CD4-positive, alpha-beta T cell treated with Interferon gamma for 1 hour (primary cell): Measurements from ENCODE around the gene C19orf53.
"Not testable (repeated sequence)": the region's sequence is repeated elsewhere in the genome, so short reads cannot be mapped to it uniquely, and the experiment has no call there.

Experiments used
- DNase-seq: peaks from one replicate; pipeline ENCODE4 v3.0.0-alpha.2; 2020

The C19orf53 gene

DNA sequence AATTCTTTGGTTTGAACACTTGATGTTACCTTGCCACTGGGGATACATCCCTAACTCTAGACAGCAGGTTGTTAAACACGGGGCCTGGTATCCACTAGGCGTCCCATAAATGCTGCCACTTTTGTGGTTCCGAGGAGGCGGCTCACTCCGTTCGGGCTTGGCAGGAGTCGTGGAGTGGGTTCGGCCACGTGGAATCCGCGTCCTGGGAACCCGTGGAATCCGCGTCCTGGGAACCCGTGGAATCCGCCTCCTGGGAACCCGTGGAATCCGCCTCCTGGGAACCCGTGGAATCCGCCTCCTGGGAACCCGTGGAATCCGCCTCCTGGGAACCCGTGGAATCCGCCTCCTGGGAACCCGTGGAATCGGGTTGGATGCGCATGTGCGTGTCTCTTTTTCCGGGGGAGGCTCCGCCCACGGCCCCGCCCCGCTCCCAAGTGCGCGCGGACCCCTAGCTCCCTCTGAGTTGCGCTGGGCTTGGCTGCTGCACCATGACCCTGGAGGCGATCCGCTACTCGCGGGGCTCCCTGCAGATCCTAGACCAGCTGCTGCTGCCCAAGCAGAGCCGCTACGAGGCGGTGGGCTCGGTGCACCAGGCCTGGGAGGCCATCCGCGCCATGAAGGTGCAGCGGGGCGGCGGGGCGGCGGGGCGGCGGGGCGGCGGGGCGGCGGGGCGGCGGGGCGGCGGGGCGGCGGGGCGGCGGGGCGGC, 10.0 kb upstream of the C19orf53 start, which contains the start of gene MRI1:
Gene MRI1, plus strand, starts transcription at position 422 of the 707 bp plus-strand sequence. Its CDS starts 67 bp downstream, at position 489.
- DNase-seq = peak; percentile 63

- DNase-seq = peak; percentile 7
Measured at GRCh38 chr19:13764821-13765394, 9.3 kb upstream of the C19orf53 start.

DNA sequence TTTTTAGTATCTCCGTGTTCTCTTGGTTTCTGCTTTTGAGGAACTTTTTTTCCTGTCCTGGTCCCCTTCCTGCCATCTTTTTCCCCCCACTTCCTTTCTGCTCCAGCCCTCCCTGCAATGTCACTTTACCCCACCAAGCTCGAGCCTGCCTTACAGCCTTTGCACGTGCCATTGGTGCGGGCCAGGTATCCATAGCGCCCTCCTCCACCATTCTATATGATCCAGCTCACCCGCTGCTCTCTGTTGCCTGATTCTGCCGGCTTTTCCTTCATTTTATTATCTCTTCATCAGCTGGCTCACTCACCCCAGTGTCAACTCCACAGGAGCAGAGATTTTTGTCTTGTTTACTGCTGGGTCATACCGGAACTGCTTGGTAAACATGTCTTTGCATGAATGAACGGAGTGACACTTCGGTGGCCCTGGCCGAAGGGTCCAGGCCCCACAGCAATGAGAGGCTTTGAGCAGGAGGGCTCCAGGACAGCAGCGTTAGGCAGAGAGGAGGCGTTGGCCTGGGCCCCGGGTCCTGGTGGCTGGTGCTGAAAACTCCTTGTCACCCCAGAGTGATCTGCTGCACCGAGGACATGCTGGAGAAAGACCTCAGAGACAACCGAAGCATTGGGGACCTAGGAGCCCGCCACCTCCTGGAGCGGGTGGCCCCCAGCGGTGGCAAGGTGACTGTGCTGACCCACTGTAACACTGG, 8.7 kb upstream of the C19orf53 start:
- DNase-seq = no peak

- no peak for DNase-seq
Measured at GRCh38 chr19:13766095-13766481, 8.2 kb upstream of the C19orf53 start.

DNA sequence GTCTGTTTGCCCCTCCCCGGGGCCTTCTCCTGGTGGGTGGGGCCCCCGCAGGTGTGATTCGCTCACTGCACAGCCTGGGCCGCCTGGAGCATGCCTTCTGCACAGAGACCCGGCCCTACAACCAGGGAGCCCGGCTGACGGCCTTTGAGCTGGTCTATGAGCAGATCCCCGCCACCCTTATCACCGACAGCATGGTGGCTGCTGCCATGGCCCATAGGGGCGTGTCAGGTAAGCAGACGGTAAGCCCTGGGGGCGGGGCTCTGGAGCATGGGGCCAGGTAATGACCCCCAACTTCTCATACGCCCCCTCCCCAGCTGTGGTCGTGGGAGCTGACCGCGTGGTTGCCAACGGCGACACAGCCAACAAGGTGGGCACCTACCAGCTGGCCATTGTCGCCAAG, 5.7 kb upstream of the C19orf53 start:
- no peak for DNase-seq

DNA sequence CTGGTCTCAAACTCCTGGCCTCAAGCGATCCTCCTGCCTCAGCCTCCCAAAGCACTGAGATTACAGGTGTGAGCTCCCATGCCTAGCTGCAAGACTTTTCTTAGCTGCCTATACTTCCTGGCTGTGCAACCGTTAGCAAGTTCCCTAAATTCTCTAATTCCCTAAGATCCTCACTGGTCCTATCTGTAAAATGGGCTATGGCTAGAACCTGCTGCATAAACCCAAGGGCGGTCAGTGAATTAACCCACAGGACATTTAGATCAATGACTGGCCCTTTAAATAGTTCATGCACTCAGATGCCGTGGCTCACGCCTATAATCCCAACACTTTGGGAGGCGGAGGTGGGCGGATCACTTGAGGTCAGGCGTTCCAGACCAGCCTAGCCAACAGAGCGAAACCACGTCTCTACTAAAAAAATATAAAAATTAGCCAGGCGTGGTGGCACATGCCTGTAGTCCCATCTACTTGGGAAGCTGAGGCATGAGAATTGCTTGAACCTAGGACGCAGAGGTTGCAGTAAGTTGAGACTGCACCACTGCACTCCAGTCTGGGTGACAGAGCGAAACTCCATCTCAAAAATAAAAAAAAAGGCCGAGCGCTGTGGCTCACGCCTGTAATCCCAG, 4.1 kb upstream of the C19orf53 start:
- no peak for DNase-seq

DNA sequence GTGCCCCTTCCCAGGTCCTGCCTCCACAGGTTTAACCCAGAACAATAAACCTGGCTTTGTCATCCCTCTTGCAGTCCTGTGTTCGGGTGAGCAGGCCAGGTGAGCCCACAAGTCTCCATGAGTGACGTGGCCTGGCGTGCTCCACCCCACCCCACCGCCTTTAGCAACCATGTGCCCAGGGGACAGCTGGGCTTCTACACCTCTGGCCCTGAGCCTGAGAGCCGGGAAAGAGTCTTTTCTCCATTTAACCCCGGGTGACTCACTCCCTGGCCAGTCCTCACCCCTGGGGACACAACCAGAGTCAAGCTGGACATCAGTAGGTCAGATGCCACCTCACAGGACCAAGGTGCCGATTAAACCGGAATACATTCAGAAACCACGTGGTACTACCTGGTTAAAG, 4.1 kb downstream of the C19orf53 start:
- DNase-seq = no peak

- no peak for DNase-seq
Measured at GRCh38 chr19:13778847-13779246, 4.6 kb downstream of the C19orf53 start.

DNA sequence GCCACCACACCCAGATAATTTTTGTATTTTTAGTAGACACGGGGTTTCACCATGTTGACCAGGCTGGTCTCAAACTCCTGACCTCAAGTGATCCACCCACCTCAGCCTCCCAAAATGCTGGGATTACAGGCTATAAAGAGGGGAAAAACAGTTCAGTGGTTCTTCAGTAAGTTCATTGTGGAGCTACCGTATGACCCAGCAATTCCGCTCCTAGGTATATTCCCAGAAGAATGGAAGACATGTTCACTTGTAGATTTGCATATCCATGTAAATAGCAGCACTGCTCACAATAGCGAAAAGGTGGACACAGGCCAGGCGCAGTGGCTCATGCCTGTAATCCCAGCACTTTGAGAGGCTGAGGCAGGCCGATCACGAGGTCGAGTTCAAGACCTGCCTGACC, 5.5 kb downstream of the C19orf53 start:
- not testable (repeated sequence) for DNase-seq

DNA sequence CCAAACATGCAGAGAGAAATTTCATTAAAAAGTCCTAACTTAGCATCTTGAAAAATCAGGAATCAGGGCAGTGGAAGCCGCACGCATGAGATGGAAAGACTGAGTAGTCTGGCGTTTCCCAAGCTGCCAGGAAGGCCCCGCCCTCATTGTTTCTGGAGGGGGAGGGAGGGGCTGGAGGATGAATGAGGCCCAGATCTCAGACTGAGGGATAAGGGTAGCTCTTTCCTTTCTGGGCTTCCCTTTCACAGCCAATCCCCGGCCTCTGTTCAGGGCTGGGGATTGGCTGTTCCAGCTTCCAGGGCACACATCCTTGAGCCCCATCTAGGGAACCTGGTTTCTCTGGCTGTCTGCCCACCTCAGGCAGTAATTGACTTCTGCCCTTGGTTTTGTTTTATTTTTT, 7.3 kb downstream of the C19orf53 start:
- no peak for DNase-seq

- no peak for DNase-seq
Measured at GRCh38 chr19:13782537-13782936, 8.3 kb downstream of the C19orf53 start.

DNA sequence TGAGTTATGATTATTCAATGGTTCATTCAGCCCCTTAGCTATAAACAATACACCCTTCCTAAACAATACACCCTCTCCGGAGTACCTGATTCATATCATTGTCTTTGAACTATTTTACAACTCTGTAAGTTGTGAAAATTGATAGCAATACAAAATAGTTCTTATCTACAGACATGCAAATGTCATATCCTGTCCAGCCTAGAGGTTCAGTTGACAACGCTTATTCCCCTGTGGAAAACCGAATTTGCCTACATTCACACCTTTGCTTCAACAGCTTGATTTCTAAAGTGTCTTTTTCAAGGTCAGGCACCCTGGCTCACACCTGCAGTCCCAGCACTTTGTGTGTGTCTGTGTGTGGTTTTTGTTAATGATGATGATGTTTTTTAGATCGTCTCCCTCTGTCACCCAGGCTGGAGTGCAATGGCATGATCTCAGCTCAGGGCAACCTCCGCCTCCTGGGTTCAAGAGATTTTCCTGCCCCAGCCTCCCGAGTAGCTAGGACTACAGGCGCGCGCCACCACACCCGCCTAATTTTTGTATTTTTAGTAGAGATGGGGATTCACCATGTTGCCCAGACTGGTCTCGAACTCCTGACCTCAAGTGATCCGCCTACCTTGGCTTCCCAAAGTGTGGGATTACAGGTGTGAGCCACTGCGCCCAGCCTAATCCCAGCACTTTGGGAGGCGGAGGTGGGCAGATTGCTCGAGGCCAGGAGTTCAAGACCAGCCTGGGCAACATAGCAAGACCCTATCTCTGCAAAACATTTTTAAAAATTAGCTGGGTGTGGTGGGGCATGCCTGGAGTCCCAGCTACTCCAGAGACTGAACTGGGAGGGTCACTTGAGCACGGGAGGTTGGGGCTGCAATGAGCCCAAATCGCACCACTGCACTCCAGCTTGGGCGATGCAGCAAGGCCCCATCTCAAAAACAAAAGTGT, 9.6 kb downstream of the C19orf53 start:
- no peak for DNase-seq

DNA sequence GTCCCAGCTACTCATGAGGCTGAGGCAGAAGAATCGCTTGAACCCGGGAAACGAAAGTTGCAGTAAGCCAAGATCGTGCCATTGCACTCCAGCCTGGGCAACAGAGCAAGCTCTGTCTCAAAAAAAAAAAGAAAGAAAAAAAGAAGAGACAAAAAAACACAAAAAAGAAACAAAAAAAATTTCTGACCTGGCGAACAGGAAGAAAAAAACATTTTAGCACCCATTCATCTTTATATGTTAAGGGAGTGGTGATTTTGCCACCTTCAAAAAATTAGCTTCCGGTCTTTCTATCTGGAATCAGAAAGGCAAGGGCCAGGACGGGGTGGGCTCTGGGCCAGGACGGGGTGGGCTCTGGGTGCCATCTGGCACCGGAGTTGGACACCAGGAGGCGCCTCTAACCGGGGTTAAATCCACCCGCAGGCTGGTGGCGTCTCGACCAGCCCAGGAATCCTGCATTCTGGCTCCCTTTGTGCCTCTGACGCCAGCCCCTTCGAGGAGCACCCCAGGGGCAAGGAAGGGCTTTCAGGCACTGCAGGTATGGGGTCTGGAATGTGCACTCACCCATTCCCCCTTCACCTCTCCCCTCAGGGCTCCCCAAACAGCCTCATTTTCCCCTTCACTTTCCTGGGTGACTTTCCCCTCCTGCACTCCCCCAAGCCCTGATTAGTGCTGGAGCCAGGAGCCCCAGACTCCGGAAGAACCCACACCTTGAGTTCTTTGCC, 10.6 kb downstream of the C19orf53 start:
- DNase-seq = peak; percentile 69

DNA sequence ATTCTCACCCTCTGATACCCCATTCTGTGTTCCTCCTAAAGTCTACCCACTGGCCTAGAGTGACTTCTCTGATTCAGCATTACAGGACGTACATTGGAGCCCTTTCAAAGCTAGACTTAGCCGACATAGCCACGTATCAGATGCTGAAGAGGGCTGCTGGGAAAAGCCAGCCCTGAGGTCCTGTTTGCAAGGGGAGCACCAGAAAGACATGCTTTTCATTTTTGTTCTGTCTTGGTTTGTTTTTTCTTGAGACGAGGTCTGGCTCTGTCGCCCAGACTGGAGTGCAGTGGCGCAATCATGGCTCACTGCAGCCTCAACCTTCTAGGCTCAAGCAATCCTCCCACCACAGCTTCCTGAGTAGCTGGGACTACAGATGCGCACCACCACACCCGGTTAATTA, 14.7 kb downstream of the C19orf53 start:
- peak; percentile 48 for DNase-seq

DNA sequence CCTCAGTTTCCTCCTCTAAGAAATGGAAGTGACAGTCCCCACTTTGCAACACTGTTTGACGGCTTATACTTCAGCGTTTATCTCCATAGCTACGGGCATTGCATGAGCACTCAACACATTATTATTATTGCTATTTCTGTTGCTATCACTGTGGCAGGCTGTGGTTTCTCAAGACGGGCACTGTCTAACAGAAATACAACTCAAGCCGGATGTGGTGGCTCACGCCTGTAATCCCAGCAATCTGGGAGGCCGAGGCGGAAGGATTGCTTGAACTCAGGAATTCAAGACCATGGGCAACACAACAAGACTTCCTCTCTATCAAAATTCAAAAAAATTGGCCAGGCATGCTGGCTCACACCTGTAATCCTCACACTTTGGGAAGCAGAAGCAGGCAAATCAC, 16.1 kb downstream of the C19orf53 start:
- peak; percentile 65 for DNase-seq

GRCh38 chr19:13793317-13793716, 19.1 kb downstream of the C19orf53 start:
- not testable (repeated sequence) for DNase-seq

- DNase-seq = no peak
Measured at GRCh38 chr19:13794398-13794756, 20.1 kb downstream of the C19orf53 start.

GRCh38 chr19:13794757-13795589, 20.7 kb downstream of the C19orf53 start, which contains the start of gene ZSWIM4:
Gene ZSWIM4, plus strand, starts transcription at chr19:13795443. Its CDS starts 206 bp downstream, at chr19:13795649.
- DNase-seq = peak; percentile 96

GRCh38 chr19:13795595-13796300, 21.5 kb downstream of the C19orf53 start:
- peak; percentile 15 for DNase-seq
